Measurements from ENCODE around the gene POLR3B.

The POLR3B gene

GRCh38 chr12:106392759-106393158, 35.2 kb downstream of the POLR3B start:
- H3K4me3 ChIP-seq (ENCODE audit: low read length in 2 of 2): no peak overlapping the region
- H3K27ac ChIP-seq (ENCODE audit: low read depth in 2 of 2, low read length in 2 of 2): no peak overlapping the region
- H3K4me1 ChIP-seq (ENCODE audit: control insufficient read depth in 2 of 2, insufficient read depth in 2 of 2, low read length in 2 of 2): no peaks in the 10 kb centered on the region
- H3K36me3 ChIP-seq (ENCODE audit: control insufficient read depth in 2 of 2, insufficient read depth in 2 of 2, low read length in 2 of 2): peaks cover 10 to 11% of the 10 kb centered on the region in 2 donors
- H3K9me3 ChIP-seq (ENCODE audit: control insufficient read depth in 2 of 2, low read length in 2 of 2): no peaks in the 10 kb centered on the region
- no peaks in the 10 kb centered on the region for H3K27me3 ChIP-seq (ENCODE audit: control insufficient read depth in 2 of 2, insufficient read depth in 2 of 2, low read length in 2 of 2)
- H3K9ac ChIP-seq (ENCODE audit: low read depth in 1 of 2, low read length in 2 of 2): no peak overlapping the region

- peaks cover 1 to 5% of the 10 kb centered on the region in 2 donors for H3K36me3 ChIP-seq (ENCODE audit: control insufficient read depth in 2 of 2, insufficient read depth in 2 of 2, low read length in 2 of 2)
- no peak overlapping the region for H3K9ac ChIP-seq (ENCODE audit: low read depth in 1 of 2, low read length in 2 of 2)
- H3K27me3 ChIP-seq (ENCODE audit: control insufficient read depth in 2 of 2, insufficient read depth in 2 of 2, low read length in 2 of 2): no peaks in the 10 kb centered on the region
- no peaks in the 10 kb centered on the region for H3K4me1 ChIP-seq (ENCODE audit: control insufficient read depth in 2 of 2, insufficient read depth in 2 of 2, low read length in 2 of 2)
- no peak overlapping the region for H3K27ac ChIP-seq (ENCODE audit: low read depth in 2 of 2, low read length in 2 of 2)
- H3K4me3 ChIP-seq (ENCODE audit: low read length in 2 of 2): no peak overlapping the region
- H3K9me3 ChIP-seq (ENCODE audit: control insufficient read depth in 2 of 2, low read length in 2 of 2): no peaks in the 10 kb centered on the region
Observed at GRCh38 chr12:106409878-106410277, 52.3 kb downstream of the POLR3B start.

- Histone ChIP-seq H3K4me3 (ENCODE audit: low read length in 2 of 2) (no peak overlapping the region), H3K36me3 (ENCODE audit: control insufficient read depth in 2 of 2, insufficient read depth in 2 of 2, low read length in 2 of 2) (peaks cover 5 to 15% of the 10 kb centered on the region in 2 donors), H3K4me1 (ENCODE audit: control insufficient read depth in 2 of 2, insufficient read depth in 2 of 2, low read length in 2 of 2) (no peaks in the 10 kb centered on the region), H3K9me3 (ENCODE audit: control insufficient read depth in 2 of 2, low read length in 2 of 2) (no peaks in the 10 kb centered on the region), H3K27me3 (ENCODE audit: control insufficient read depth in 2 of 2, insufficient read depth in 2 of 2, low read length in 2 of 2) (no peaks in the 10 kb centered on the region), H3K9ac (ENCODE audit: low read depth in 1 of 2, low read length in 2 of 2) (no peak overlapping the region), H3K27ac (ENCODE audit: low read depth in 2 of 2, low read length in 2 of 2) (no peak overlapping the region)
Observed at GRCh38 chr12:106412563-106412962, 55.0 kb downstream of the POLR3B start.

GRCh38 chr12:106415134-106415533, 57.6 kb downstream of the POLR3B start:
- Histone ChIP-seq H3K36me3 (ENCODE audit: control insufficient read depth in 2 of 2, insufficient read depth in 2 of 2, low read length in 2 of 2) (peaks cover 9 to 15% of the 10 kb centered on the region in 2 donors), H3K9ac (ENCODE audit: low read depth in 1 of 2, low read length in 2 of 2) (no peak overlapping the region), H3K9me3 (ENCODE audit: control insufficient read depth in 2 of 2, low read length in 2 of 2) (no peaks in the 10 kb centered on the region), H3K27me3 (ENCODE audit: control insufficient read depth in 2 of 2, insufficient read depth in 2 of 2, low read length in 2 of 2) (no peaks in the 10 kb centered on the region), H3K27ac (ENCODE audit: low read depth in 2 of 2, low read length in 2 of 2) (no peak overlapping the region), H3K4me3 (ENCODE audit: low read length in 2 of 2) (no peak overlapping the region), H3K4me1 (ENCODE audit: control insufficient read depth in 2 of 2, insufficient read depth in 2 of 2, low read length in 2 of 2) (no peaks in the 10 kb centered on the region)

GRCh38 chr12:106416273-106416672, 58.7 kb downstream of the POLR3B start:
- Histone ChIP-seq H3K27ac (ENCODE audit: low read depth in 2 of 2, low read length in 2 of 2) (no peak overlapping the region), H3K4me3 (ENCODE audit: low read length in 2 of 2) (no peak overlapping the region), H3K9ac (ENCODE audit: low read depth in 1 of 2, low read length in 2 of 2) (no peak overlapping the region), H3K9me3 (ENCODE audit: control insufficient read depth in 2 of 2, low read length in 2 of 2) (no peaks in the 10 kb centered on the region), H3K4me1 (ENCODE audit: control insufficient read depth in 2 of 2, insufficient read depth in 2 of 2, low read length in 2 of 2) (no peaks in the 10 kb centered on the region), H3K27me3 (ENCODE audit: control insufficient read depth in 2 of 2, insufficient read depth in 2 of 2, low read length in 2 of 2) (no peaks in the 10 kb centered on the region), H3K36me3 (ENCODE audit: control insufficient read depth in 2 of 2, insufficient read depth in 2 of 2, low read length in 2 of 2) (peaks cover 9 to 11% of the 10 kb centered on the region in 2 donors)

GRCh38 chr12:106417926-106418910, 60.7 kb downstream of the POLR3B start:
- no peaks in the 10 kb centered on the region for H3K27me3 ChIP-seq (ENCODE audit: control insufficient read depth in 2 of 2, insufficient read depth in 2 of 2, low read length in 2 of 2)
- H3K9ac ChIP-seq (ENCODE audit: low read depth in 1 of 2, low read length in 2 of 2): no peak overlapping the region
- no peak overlapping the region for H3K4me3 ChIP-seq (ENCODE audit: low read length in 2 of 2)
- H3K4me1 ChIP-seq (ENCODE audit: control insufficient read depth in 2 of 2, insufficient read depth in 2 of 2, low read length in 2 of 2): no peaks in the 10 kb centered on the region
- no peak overlapping the region for H3K27ac ChIP-seq (ENCODE audit: low read depth in 2 of 2, low read length in 2 of 2)
- no peaks in the 10 kb centered on the region for H3K9me3 ChIP-seq (ENCODE audit: control insufficient read depth in 2 of 2, low read length in 2 of 2)
- peaks cover 9 to 11% of the 10 kb centered on the region in 2 donors for H3K36me3 ChIP-seq (ENCODE audit: control insufficient read depth in 2 of 2, insufficient read depth in 2 of 2, low read length in 2 of 2)

GRCh38 chr12:106418970-106419369, 61.4 kb downstream of the POLR3B start:
- Histone ChIP-seq H3K27me3 (ENCODE audit: control insufficient read depth in 2 of 2, insufficient read depth in 2 of 2, low read length in 2 of 2) (no peaks in the 10 kb centered on the region), H3K9ac (ENCODE audit: low read depth in 1 of 2, low read length in 2 of 2) (no peak overlapping the region), H3K36me3 (ENCODE audit: control insufficient read depth in 2 of 2, insufficient read depth in 2 of 2, low read length in 2 of 2) (peaks cover 9 to 11% of the 10 kb centered on the region in 2 donors), H3K4me1 (ENCODE audit: control insufficient read depth in 2 of 2, insufficient read depth in 2 of 2, low read length in 2 of 2) (no peaks in the 10 kb centered on the region), H3K27ac (ENCODE audit: low read depth in 2 of 2, low read length in 2 of 2) (no peak overlapping the region), H3K4me3 (ENCODE audit: low read length in 2 of 2) (no peak overlapping the region), H3K9me3 (ENCODE audit: control insufficient read depth in 2 of 2, low read length in 2 of 2) (no peaks in the 10 kb centered on the region)

- Histone ChIP-seq H3K36me3 (ENCODE audit: control insufficient read depth in 2 of 2, insufficient read depth in 2 of 2, low read length in 2 of 2) (peaks cover 0 to 5% of the 10 kb centered on the region in 2 donors), H3K9me3 (ENCODE audit: control insufficient read depth in 2 of 2, low read length in 2 of 2) (no peaks in the 10 kb centered on the region), H3K9ac (ENCODE audit: low read depth in 1 of 2, low read length in 2 of 2) (no peak overlapping the region), H3K27ac (ENCODE audit: low read depth in 2 of 2, low read length in 2 of 2) (no peak overlapping the region), H3K27me3 (ENCODE audit: control insufficient read depth in 2 of 2, insufficient read depth in 2 of 2, low read length in 2 of 2) (no peaks in the 10 kb centered on the region), H3K4me3 (ENCODE audit: low read length in 2 of 2) (no peak overlapping the region), H3K4me1 (ENCODE audit: control insufficient read depth in 2 of 2, insufficient read depth in 2 of 2, low read length in 2 of 2) (no peaks in the 10 kb centered on the region)
Observed at GRCh38 chr12:106423291-106423690, 65.7 kb downstream of the POLR3B start.

GRCh38 chr12:106425061-106425702, 67.6 kb downstream of the POLR3B start:
- no peak overlapping the region for H3K4me3 ChIP-seq (ENCODE audit: low read length in 2 of 2)
- H3K9ac ChIP-seq (ENCODE audit: low read depth in 1 of 2, low read length in 2 of 2): no peak overlapping the region
- H3K36me3 ChIP-seq (ENCODE audit: control insufficient read depth in 2 of 2, insufficient read depth in 2 of 2, low read length in 2 of 2): peaks cover under 1 to 6% of the 10 kb centered on the region in 2 donors
- H3K27me3 ChIP-seq (ENCODE audit: control insufficient read depth in 2 of 2, insufficient read depth in 2 of 2, low read length in 2 of 2): no peaks in the 10 kb centered on the region
- H3K4me1 ChIP-seq (ENCODE audit: control insufficient read depth in 2 of 2, insufficient read depth in 2 of 2, low read length in 2 of 2): no peaks in the 10 kb centered on the region
- H3K9me3 ChIP-seq (ENCODE audit: control insufficient read depth in 2 of 2, low read length in 2 of 2): no peaks in the 10 kb centered on the region
- H3K27ac ChIP-seq (ENCODE audit: low read depth in 2 of 2, low read length in 2 of 2): no peak overlapping the region

- peaks cover 4 to 10% of the 10 kb centered on the region in 2 donors for H3K36me3 ChIP-seq (ENCODE audit: control insufficient read depth in 2 of 2, insufficient read depth in 2 of 2, low read length in 2 of 2)
- H3K9ac ChIP-seq (ENCODE audit: low read depth in 1 of 2, low read length in 2 of 2): no peak overlapping the region
- H3K4me3 ChIP-seq (ENCODE audit: low read length in 2 of 2): no peak overlapping the region
- H3K4me1 ChIP-seq (ENCODE audit: control insufficient read depth in 2 of 2, insufficient read depth in 2 of 2, low read length in 2 of 2): no peaks in the 10 kb centered on the region
- no peaks in the 10 kb centered on the region for H3K9me3 ChIP-seq (ENCODE audit: control insufficient read depth in 2 of 2, low read length in 2 of 2)
- H3K27me3 ChIP-seq (ENCODE audit: control insufficient read depth in 2 of 2, insufficient read depth in 2 of 2, low read length in 2 of 2): no peaks in the 10 kb centered on the region
- no peak overlapping the region for H3K27ac ChIP-seq (ENCODE audit: low read depth in 2 of 2, low read length in 2 of 2)
Observed at GRCh38 chr12:106427917-106428316, 70.4 kb downstream of the POLR3B start.
